Activated B cell treated with CpG ODN at 0.5 μM for 24 hours (primary cell): ENCODE measurements around the gene ENO1. TPM values are rescaled to one million over a fixed set of nuclear protein-coding genes. Genes with fewer than 3 reads are reported as not detected.
"Not testable (repeated sequence)": the region's sequence is repeated elsewhere in the genome, so short reads cannot be mapped to it uniquely, and the experiment has no call there.

ENCODE experiments used
- ATAC-seq: fragments of 200-7000 bp; cut with Tn5 transposase; one replicate; pipeline ENCODE4 v1.10.0; 2021; ENCODE audit warnings: low read depth, mild to moderate bottlenecking, moderate library complexity
- CTCF ChIA-PET: fragments of 350-600 bp; sonication (Branson Sonifier 250); formaldehyde crosslinking; loops from one replicate; lab custom pipeline; 2021; ENCODE audit warnings: antibody characterized with exemption; lab: Charles Lee
- POLR2A ChIA-PET: fragments of 350-600 bp; sonication (Branson Sonifier 250); formaldehyde crosslinking; loops from one replicate; lab custom pipeline; 2021; ENCODE audit warnings: antibody characterized with exemption; lab: Charles Lee
- DNase-seq: peaks from one replicate; pipeline ENCODE4 v3.0.0; 2022
- H3K27ac Mint-ChIP-seq: one replicate; pipeline ENCODE4 v1.8.0; 2020; ENCODE audit warnings: mixed read lengths
- H3K27me3 Mint-ChIP-seq: one replicate; pipeline ENCODE4 v1.8.0; 2021; ENCODE audit warnings: mixed read lengths
- H3K36me3 Mint-ChIP-seq: one replicate; pipeline ENCODE4 v1.8.0; 2021; ENCODE audit warnings: low read depth, mixed read lengths
- H3K4me1 Mint-ChIP-seq: one replicate; pipeline ENCODE4 v1.8.0; 2021; ENCODE audit warnings: mixed read lengths
- H3K4me3 Mint-ChIP-seq: one replicate; pipeline ENCODE4 v1.8.0; 2020; ENCODE audit warnings: mild to moderate bottlenecking, mixed read lengths
- H3K9me3 Mint-ChIP-seq: one replicate; pipeline ENCODE4 v1.8.0; 2020; ENCODE audit warnings: mixed read lengths
- CTCF ChIP-seq: fragments of 200-600 bp; IDR thresholded peaks from one replicate; pipeline ENCODE4 v1.8.0; 2022; ENCODE audit warnings: antibody characterized with exemption, mild to moderate bottlenecking
- intact Hi-C: fragments of 100-400 bp; cut with micrococcal nuclease; formaldehyde crosslinking; loops from one replicate; pipeline ENCODE4 v1.15.1; 2024
- total RNA-seq: library from RNA; stranded (reverse); gene quantifications from 2 replicates; pipeline ENCODE4 v1.2.3, GENCODE V29; 2022

Gene ENO1
- total RNA-seq, 1 donor from 2014 or later, result 837 TPM

DNA sequence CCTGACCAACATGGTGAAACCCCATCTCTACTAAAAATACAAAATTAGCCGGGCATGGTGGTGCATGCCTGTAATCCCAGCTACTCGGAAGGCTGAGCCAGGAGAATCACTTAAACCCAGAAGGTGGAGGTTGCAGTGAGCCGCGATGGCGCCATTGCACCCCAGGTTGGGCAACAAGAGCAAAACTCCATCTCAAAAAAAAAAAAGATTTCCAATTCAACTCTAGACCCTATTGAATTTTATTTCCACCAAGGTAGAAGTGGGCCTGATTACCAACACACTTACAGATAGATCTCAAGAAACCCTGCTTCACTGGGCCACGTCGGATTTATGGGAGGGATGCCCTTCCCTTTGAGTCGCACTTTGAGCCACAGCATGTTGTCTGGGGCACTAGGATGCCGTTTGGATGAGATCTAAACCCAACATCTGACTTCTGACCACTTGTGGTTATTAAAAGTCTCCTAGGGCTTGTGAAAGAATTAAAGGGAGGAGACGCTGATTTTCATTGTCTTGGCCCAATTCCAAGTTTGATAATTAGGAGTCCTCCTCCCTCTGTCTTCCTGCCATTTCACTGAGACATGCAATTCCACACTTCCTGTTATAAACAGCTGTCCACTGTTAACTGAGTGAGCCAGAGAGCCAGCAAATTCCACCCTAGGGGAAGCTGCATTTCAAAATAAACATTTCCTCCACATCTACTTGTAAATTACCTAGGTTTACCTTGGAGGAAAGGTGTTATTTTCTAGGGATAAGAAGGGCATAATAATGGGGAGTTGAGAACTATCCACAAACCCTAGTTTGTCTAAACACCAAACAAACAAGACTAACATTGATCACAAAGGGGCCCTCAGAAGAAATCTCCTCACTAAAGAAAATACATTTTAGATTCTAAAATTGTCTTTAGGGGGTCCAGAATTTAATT lies 55.9 kb downstream of the ENO1 start:
- no peaks in the 10 kb centered on the region for H3K36me3 Mint-ChIP-seq
- H3K4me3 Mint-ChIP-seq, result no peak overlapping the region
- H3K9me3 Mint-ChIP-seq, result no peaks in the 10 kb centered on the region
- H3K27ac Mint-ChIP-seq, result no peak overlapping the region
- POLR2A ChIA-PET, result no interaction called here
- peaks cover 7% of the 10 kb centered on the region for H3K4me1 Mint-ChIP-seq
- DNase-seq (no peak), ATAC-seq (no peak)
- CTCF ChIA-PET, result no interaction called here
- TF ChIP-seq CTCF, result no peak
- intact Hi-C loops, result no loop called here
- H3K27me3 Mint-ChIP-seq, result peaks cover 2% of the 10 kb centered on the region

- H3K27me3 Mint-ChIP-seq, result peaks cover 2% of the 10 kb centered on the region
- no peak for DNase-seq
- ChIA-PET CTCF (interaction anchor here (0.9 to 1.8 kb wide), 3 partner anchors 28 to 431 kb away, joined by 3 to 9 read pairs (median 3); no protein-coding TSS in a partner anchor), POLR2A (no interaction called here)
- intact Hi-C loops, result no loop called here
- no peak for ATAC-seq
- no peak for TF ChIP-seq CTCF
- no peak overlapping the region for H3K4me3 Mint-ChIP-seq
- no peaks in the 10 kb centered on the region for H3K9me3 Mint-ChIP-seq
- no peak overlapping the region for H3K27ac Mint-ChIP-seq
- peaks cover 14% of the 10 kb centered on the region for H3K4me1 Mint-ChIP-seq
- H3K36me3 Mint-ChIP-seq, result peaks cover 9% of the 10 kb centered on the region
Observed at GRCh38 chr1:8821084-8821483, 57.4 kb downstream of the ENO1 start.

DNA sequence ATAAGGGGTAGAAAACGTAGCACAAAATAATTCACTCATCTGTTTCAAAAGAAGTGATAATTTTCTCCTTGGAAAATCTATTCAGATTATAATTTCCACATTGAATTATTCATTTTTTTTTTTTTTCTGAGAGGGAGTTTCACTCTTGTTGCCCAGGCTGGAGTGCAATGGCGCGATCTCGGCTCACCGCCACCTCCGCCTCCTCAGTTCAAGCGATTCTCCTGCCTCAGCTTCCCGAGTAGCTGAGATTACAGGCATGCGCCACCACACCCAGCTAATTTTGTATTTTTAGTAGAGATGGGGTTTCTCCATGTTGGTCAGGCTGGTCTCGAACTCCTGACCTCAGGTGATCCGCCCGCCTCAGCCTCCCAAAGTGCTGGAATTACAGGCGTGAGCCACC lies 59.7 kb downstream of the ENO1 start:
- H3K36me3 Mint-ChIP-seq, POLR2A ChIA-PET, ATAC-seq, CTCF ChIA-PET, H3K9me3 Mint-ChIP-seq, DNase-seq, H3K27me3 Mint-ChIP-seq: not testable (repeated sequence)
- intact Hi-C loops, result loop anchor here (5.0 kb wide), 2 partner anchors 59 to 116 kb away; partner anchors contain the start of gene ENO1
- Mint-ChIP-seq H3K4me3 (peak overlapping the region; percentile 87), H3K4me1 (peaks cover 35% of the 10 kb centered on the region), H3K27ac (peak overlapping the region; percentile 95)

DNA sequence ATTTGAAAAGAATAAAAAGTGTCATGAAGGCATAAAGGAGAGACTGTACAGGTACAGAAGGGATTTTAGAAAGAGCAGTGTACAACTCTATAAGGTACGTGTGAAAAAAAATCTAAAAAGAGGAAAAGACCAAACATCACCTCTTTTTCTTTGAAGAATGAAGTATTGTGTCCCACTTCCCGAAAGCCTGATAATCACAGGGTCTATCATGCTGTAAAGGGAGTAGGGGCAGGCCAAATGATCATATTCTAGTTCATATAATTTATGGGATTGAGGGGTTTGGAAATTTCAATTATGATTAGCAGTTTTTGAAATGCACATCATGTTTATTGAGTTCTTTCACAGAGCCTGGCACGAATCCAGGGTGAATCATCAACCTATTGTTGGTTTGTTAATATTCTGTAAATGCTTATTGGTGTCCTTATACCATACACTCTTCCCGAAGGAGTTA lies 60.1 kb downstream of the ENO1 start:
- no peak for DNase-seq
- ChIA-PET POLR2A (no interaction called here), CTCF (no interaction called here)
- intact Hi-C loops, result loop anchor here (5.0 kb wide), 2 partner anchors 59 to 116 kb away; partner anchors contain the start of gene ENO1
- ATAC-seq, result no peak
- H3K9me3 Mint-ChIP-seq, result no peaks in the 10 kb centered on the region
- peaks cover 1% of the 10 kb centered on the region for H3K27me3 Mint-ChIP-seq
- peak overlapping the region; percentile 95 for H3K27ac Mint-ChIP-seq
- peak overlapping the region; percentile 87 for H3K4me3 Mint-ChIP-seq
- H3K4me1 Mint-ChIP-seq, result peaks cover 35% of the 10 kb centered on the region
- H3K36me3 Mint-ChIP-seq, result peaks cover 9% of the 10 kb centered on the region
- TF ChIP-seq CTCF, result no peak

- H3K36me3 Mint-ChIP-seq, result peaks cover 9% of the 10 kb centered on the region
- ChIA-PET POLR2A (interaction anchor here (0.6 to 2.6 kb wide), 24 partner anchors 9 to 1125 kb away, joined by 3 to 33 read pairs (median 5); partner anchors contain the start of genes ENO1 and PARK7), CTCF (no interaction called here)
- peak; percentile 99 for DNase-seq
- no peaks in the 10 kb centered on the region for H3K9me3 Mint-ChIP-seq
- H3K4me1 Mint-ChIP-seq, result peaks cover 42% of the 10 kb centered on the region
- no peaks in the 10 kb centered on the region for H3K27me3 Mint-ChIP-seq
- peak; percentile 93 for ATAC-seq
- intact Hi-C loops, result loop anchor here (1.0 to 5.0 kb wide), 5 partner anchors 31 to 791 kb away; partner anchors contain the start of genes ENO1, ERRFI1 and GPR157
- TF ChIP-seq CTCF, result no peak
- H3K4me3 Mint-ChIP-seq, result peak within 1 kb of the TSS; percentile 94
- peak within 1 kb of the TSS; percentile 96 for H3K27ac Mint-ChIP-seq
Observed at GRCh38 chr1:8817412-8818324, 60.8 kb downstream of the ENO1 start, which contains the start of gene RERE. Gene RERE, minus strand, starts transcription at chr1:8817640.
